IPS-18a (cell line): ENCODE data around the gene MYH9.

Experiments
- H3K27ac ChIP-seq: one replicate; pipeline ENCODE4 v1.5.1; 2013; ENCODE audit warnings: low read length
- H3K27me3 ChIP-seq: one replicate; pipeline ENCODE4 v1.6.1; 2013; ENCODE audit warnings: mild to moderate bottlenecking, low read length; ENCODE audit not compliant: control insufficient read depth, insufficient read depth
- H3K36me3 ChIP-seq: one replicate; pipeline ENCODE4 v1.6.1; 2013; ENCODE audit warnings: low read depth, low read length; ENCODE audit not compliant: control insufficient read depth
- H3K4me1 ChIP-seq: one replicate; pipeline ENCODE4 v1.6.1; 2013; ENCODE audit warnings: low read depth, low read length; ENCODE audit not compliant: control insufficient read depth
- H3K4me3 ChIP-seq: one replicate; pipeline ENCODE4 v1.5.1; 2013; ENCODE audit warnings: low read length
- H3K9ac ChIP-seq: one replicate; pipeline ENCODE4 v1.6.1; 2013; ENCODE audit warnings: mild to moderate bottlenecking, low read length, moderate library complexity
- H3K9me3 ChIP-seq: one replicate; pipeline ENCODE4 v1.6.1; 2013; ENCODE audit warnings: low read depth, low read length; ENCODE audit not compliant: control insufficient read depth

The MYH9 gene

DNA sequence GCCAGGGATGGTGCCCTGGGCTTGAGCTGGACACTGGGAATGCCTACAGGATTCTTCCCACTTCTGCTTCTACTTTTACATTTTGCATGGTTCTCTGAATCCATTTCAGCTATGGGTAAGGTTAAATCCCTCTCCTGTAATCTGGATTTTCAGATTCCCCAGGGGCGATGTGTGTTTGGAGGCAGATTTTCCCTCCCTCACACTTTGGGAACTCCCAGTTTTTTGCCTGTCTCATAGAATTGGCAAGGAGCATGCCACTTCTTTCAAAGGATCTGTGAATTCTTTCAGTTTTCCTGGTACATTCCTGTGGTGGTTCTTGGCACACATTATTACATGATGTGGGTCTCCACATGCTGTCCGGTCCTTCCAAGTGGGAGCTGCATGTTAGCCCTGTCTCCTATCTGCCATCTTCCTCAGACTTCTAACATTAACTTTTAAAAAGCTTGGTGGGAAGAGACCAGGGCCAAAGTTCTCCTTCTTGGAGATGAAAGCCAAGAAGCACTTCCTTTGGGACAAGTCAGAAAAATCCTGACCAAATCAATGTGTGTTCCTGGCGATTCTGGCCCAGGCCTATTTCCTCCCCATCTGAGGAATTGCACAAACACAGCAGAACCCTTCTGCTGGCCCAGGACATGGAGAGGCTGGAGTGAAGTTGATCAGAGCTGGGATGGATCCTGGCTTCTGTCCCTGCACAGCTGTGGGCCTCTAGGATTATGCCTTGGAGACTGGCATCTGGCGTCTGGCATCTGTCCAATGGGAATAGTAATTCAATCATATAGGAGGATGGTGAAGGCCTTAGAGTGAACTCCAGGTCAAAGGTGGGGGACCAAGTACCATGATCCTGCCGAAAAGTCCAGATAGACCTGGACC is 143.0 kb downstream of the MYH9 start:
- Histone ChIP-seq H3K36me3 (no peaks in the 10 kb centered on the region), H3K4me3 (no peak overlapping the region), H3K27me3 (no peaks in the 10 kb centered on the region), H3K9me3 (no peaks in the 10 kb centered on the region), H3K9ac (no peak overlapping the region), H3K4me1 (peaks cover 2% of the 10 kb centered on the region), H3K27ac (no peak overlapping the region)

DNA sequence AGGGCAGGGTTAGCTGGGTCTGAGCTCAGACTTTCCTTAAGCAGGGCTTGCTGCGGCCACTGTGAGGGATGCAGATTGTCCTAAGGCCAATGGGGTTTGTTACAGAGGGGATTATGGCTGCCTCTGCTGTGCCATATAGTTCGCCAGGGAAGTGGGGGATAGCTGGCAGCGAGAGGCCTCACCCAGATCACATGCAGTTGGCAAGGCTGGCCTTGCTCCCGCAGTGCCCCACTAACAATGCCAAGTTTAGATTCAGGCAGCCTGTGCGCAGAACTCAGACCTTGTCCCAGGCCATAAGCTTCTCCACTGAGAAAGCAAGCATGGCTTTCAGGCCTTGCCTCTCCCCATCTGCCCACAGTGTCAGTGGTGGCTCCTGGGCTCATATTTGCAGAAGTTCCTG is 143.8 kb downstream of the MYH9 start:
- Histone ChIP-seq H3K27ac (no peak overlapping the region), H3K4me3 (no peak overlapping the region), H3K27me3 (no peaks in the 10 kb centered on the region), H3K9ac (no peak overlapping the region), H3K9me3 (no peaks in the 10 kb centered on the region), H3K4me1 (peaks cover 9% of the 10 kb centered on the region), H3K36me3 (no peaks in the 10 kb centered on the region)

DNA sequence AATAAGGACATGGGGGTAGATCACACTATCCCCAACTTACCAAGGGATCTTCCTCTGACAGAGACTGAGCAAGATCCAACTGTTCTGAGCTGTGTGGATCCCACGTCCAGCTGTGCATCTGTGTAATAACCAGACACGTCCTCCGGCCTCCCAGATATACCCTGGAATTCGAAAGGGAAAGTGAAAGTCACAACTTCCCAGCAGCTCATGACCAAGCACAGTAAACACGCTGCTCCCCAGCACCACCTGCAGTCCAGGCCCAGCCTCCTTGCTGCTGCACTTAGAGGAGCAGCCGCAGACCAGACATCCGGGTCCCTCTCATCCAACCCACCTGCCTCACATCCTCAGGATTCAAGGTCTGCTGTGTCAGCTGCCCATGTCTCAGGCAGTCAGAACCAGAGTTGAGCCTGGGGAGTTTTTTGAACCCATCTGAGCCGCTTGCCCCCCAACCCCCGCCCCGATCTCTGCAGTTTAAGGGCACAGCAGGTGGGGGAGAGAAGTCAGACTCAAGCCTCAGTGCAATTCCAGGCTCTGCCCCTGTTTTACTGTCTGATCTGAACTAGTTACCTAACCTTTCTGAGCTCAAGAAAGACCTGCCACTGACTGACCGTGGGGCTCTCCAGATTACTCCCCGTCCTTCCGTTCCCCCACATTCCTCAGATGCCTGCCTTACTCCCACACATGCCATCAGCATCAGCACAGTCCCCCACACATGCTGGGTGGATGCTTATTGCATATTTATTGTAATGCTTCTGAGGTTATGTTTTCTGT is 148.2 kb downstream of the MYH9 start, which contains the start of gene APOL2:
Gene APOL2 (minus strand): TSS at position 127 of the 771 bp plus-strand sequence. CDS start 6,365 bp downstream, outside the sequence.
- Histone ChIP-seq H3K27me3 (no peaks in the 10 kb centered on the region), H3K4me1 (peaks cover 15% of the 10 kb centered on the region), H3K9ac (peak within 1 kb of the TSS; percentile 77), H3K9me3 (no peaks in the 10 kb centered on the region), H3K36me3 (no peaks in the 10 kb centered on the region), H3K27ac (peak within 1 kb of the TSS; percentile 83), H3K4me3 (peak within 1 kb of the TSS; percentile 77)

DNA sequence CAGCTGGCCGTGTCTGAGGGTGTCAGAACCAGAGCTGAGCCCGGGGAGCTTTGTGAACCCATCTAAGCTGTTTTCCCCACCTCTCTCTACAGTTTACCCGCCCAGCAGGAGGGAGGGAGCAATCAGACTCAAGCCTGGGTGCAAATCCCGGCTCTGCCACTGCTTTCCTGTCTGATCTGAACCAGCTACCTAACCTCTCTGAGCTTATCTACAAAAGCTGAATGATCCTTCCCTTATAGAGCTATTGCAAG is 148.7 kb downstream of the MYH9 start:
- Histone ChIP-seq H3K4me1 (peaks cover 15% of the 10 kb centered on the region), H3K9me3 (no peaks in the 10 kb centered on the region), H3K27ac (peak overlapping the region; percentile 83), H3K4me3 (peak overlapping the region; percentile 77), H3K36me3 (no peaks in the 10 kb centered on the region), H3K27me3 (no peaks in the 10 kb centered on the region), H3K9ac (peak overlapping the region; percentile 77)

DNA sequence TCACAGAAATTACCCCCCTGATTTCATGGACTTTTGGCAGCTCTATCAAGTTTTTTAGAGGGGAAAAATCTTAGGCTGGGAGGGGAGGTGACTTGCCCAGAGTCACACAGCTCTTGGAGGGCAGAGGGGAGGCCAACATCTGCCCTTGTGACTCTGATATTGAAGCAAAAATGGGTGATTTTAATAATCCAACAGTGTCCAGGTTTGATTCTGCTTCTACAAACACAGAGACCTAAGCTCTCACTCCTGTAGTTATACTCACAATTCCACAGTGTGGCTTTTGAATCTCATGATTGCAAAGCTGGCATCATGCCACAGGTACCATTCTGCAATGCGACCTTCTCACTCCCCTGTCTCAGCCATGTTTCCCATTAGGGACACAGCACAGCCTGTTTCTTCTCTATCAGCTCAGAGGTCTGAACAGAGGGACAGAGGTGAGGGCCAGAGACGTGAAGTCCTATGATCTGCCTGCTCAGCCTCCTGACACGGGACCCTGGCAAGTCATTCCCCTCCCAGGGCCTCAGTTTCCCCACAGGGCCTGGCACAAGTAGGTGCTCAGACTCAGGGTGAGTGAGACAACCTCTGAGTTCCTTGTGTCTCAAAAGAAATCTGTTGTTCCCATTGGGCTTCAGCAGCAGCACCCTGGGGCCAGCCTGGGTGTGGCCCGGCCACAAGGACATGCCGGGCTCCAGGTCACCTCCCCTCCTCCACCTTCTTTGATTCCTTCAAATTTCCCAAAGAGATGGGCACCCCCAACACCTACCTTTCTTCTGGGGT is 149.2 kb downstream of the MYH9 start:
- no peaks in the 10 kb centered on the region for H3K27me3 ChIP-seq
- H3K36me3 ChIP-seq: no peaks in the 10 kb centered on the region
- peak overlapping the region; percentile 77 for H3K9ac ChIP-seq
- H3K9me3 ChIP-seq: no peaks in the 10 kb centered on the region
- H3K4me3 ChIP-seq: peak overlapping the region; percentile 77
- H3K4me1 ChIP-seq: peaks cover 15% of the 10 kb centered on the region
- H3K27ac ChIP-seq: peak overlapping the region; percentile 83

DNA sequence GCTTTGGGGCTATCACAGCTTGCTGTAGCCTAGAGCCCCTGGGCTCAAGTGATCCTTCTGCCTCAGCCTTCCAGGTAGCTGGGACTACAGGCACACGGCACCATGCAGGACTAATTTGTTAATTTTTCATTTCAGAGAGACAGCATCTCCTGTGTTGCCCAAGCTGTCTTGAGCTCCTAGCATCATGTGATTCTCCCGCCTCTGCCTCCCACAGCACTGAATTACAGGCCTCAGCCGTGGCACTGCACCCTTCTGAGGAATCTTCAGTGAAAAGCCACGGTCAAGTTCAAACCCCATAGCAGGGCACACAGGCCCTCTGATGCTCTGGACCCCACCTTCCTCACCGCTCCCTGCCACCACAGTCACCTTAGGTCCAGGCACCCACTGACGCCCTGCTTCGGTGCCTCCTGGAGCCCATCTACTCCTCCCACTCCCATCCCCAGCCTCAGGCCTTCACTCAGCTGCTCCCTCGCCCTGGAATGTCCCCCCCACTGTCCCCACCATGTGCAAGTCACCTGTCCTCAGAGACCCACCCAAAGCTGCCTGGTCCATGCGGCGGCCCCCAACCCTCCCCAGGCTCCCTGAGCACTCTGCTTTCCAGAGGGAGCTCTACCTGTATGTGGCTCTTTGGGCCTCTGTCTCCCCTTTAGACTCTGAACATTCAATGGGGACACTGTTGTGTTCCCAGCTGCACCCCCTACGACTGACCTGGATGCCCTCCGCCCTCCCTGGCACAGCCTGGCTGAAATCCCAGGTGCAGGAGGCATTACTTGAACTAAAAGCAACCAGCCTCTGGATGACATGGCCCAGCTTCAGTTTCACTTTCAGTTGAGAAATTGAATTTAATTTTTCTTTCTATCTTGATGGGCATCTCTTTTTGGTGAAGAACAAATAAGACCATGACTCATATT is 150.1 kb downstream of the MYH9 start:
- no peak overlapping the region for H3K27ac ChIP-seq

DNA sequence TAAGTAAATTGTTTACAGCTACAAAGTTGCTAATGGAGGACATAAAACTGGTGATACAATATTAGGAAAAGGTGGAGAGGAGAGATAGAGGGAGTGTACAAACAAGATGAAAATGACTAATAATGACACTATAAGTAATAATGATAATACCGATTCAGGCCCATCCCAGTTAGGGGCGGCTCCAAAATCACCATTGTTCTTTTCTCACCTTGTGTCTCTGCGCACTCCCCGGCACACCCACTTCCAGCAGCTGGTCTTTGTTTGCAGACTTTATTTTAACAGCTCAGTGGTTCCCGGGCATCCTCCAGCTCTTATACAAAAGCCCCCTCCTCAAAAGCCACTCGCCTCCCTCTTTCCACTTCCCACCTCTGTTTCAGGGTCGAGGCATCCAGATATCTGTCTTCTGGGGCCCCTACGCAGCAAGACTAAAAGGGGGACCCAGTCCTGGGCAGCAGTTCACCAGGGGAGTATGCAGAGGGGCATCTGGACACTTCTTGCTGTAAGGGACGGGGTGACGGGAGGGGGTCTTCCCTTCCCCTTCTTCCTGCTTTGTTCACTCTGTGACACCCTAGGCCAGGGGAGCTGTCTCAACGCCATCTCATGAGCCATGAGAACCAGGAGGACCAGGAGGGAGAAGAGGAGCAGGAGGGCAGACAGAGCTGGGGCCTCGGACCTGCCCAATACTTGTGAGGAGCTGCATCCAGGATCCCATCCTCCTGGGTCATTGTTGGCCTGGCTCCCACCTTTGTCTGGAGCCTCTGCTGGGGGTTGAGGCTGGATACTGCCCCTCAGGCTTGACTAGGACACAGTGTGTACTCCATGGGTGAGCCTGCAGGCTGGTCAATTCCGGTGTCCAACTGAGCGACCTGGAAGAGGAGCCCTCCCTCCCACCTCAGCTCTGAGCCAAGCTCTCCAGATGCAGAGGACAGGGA is 151.1 kb downstream of the MYH9 start:
- no peak overlapping the region for H3K9ac ChIP-seq
- H3K4me1 ChIP-seq: peaks cover 15% of the 10 kb centered on the region
- H3K4me3 ChIP-seq: no peak overlapping the region

More for the DNA sequence above, 150.1 kb downstream of the MYH9 start:
- Histone ChIP-seq H3K36me3 (peaks cover 3% of the 10 kb centered on the region), H3K9ac (no peak overlapping the region), H3K27me3 (no peaks in the 10 kb centered on the region), H3K4me1 (peaks cover 15% of the 10 kb centered on the region), H3K4me3 (no peak overlapping the region), H3K9me3 (no peaks in the 10 kb centered on the region)

DNA sequence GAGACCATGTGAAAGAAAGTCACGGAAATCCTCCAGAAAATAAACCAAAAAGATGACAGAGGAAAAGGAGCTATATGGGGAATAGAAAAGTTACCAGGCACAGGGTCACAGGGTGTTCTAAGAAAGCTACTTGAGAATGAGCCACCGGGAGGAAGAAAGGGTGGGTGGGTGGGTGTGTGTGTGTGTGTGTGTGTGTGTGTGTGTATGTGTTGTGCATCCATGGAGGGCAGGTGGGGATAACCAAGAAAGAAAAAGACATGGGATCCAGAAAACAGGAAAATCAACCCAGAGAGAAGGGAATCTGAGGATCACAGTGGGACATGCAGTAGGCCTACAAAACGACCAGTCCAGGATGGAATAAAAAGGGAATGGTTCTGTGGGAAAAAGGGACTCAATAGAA is 152.2 kb downstream of the MYH9 start:
- Histone ChIP-seq H3K27me3 (no peaks in the 10 kb centered on the region), H3K4me3 (no peak overlapping the region), H3K36me3 (peaks cover 3% of the 10 kb centered on the region), H3K27ac (no peak overlapping the region), H3K9me3 (no peaks in the 10 kb centered on the region), H3K4me1 (peaks cover 15% of the 10 kb centered on the region), H3K9ac (no peak overlapping the region)

More for the DNA sequence above, 151.1 kb downstream of the MYH9 start:
- Histone ChIP-seq H3K27ac (no peak overlapping the region), H3K9me3 (no peaks in the 10 kb centered on the region), H3K27me3 (no peaks in the 10 kb centered on the region), H3K36me3 (peaks cover 3% of the 10 kb centered on the region)

DNA sequence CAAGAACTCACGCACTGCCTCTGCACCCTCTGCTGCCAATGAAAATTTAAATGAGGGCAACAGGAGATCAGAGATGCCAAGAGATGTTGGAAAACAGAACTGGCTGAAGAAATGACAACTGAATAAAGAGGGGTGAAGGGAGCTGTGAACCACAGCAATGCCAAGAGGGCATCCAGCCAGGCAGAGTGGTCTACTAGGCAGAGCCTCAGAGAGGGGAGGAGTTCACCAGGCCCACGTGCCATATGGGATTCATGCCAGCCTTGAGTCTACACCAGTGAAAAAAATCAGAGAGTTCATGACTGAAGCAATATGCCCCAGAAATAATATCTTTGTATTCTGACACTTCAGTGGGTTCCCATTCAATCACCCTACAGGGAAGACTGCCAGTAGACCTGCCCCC is 152.8 kb downstream of the MYH9 start:
- Histone ChIP-seq H3K27me3 (no peaks in the 10 kb centered on the region), H3K9me3 (no peaks in the 10 kb centered on the region), H3K27ac (no peak overlapping the region), H3K4me3 (no peak overlapping the region), H3K4me1 (peaks cover 15% of the 10 kb centered on the region), H3K9ac (no peak overlapping the region), H3K36me3 (peaks cover 3% of the 10 kb centered on the region)

DNA sequence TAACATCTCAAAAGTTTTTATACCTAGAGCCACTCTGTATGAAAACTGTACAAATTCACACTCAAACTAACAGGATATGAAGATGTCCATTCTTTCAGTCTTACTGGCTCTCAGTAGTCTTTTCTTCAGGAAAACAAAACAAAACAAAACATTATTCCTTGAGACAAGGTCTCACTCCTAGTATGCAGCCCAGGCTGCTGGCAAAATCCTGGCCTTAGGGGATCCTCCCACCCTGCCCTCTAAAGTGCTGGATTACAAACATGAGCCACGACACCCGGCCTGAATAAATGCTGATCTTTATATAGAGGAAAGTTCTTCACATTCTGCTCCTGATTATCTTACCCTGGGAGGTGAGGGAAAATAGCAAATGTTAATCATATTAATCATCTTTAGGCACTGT is 153.6 kb downstream of the MYH9 start:
- peaks cover 8% of the 10 kb centered on the region for H3K4me1 ChIP-seq
- H3K36me3 ChIP-seq: peaks cover 3% of the 10 kb centered on the region
- H3K9me3 ChIP-seq: no peaks in the 10 kb centered on the region
- no peak overlapping the region for H3K27ac ChIP-seq
- H3K27me3 ChIP-seq: no peaks in the 10 kb centered on the region
- no peak overlapping the region for H3K4me3 ChIP-seq
- no peak overlapping the region for H3K9ac ChIP-seq
